ENCODE data around the gene B3GNT2. TPM values are rescaled to one million over a fixed set of nuclear protein-coding genes. Genes with fewer than 3 reads are reported as not detected.

The B3GNT2 gene
- total and polyA plus RNA-seq, 7 donors: 12.3 to 25.8 (median 19.3) TPM

- Histone ChIP-seq H3K9me3 (no peaks in the 10 kb centered on the region), H3K27ac (no peak overlapping the region), H3K4me3 (no peak overlapping the region), H3K27me3 (no peaks in the 10 kb centered on the region), H3K4me1 (peaks cover 0 to 67% (median 45%) of the 10 kb centered on the region in 4 donors), H3K36me3 (no peaks in the 10 kb centered on the region)
- intact Hi-C loops (cut with DNase I): no loop called here
- TF ChIP-seq POLR2AphosphoS5 (IDR thresholded peaks at IDR 0.05) (no peak), CTCF (IDR thresholded peaks at IDR 0.05) (no peak), POLR2A (IDR thresholded peaks at IDR 0.05) (no peak), EP300 (IDR thresholded peaks at IDR 0.05) (no peak)
- 95% methylated on average over 5 of the region's 5 CpGs for WGBS, 2 donors
- no peak for DNase-seq
These were observed 10.1 kb downstream of the B3GNT2 start for GRCh38 chr2:62206024-62206423.

DNA sequence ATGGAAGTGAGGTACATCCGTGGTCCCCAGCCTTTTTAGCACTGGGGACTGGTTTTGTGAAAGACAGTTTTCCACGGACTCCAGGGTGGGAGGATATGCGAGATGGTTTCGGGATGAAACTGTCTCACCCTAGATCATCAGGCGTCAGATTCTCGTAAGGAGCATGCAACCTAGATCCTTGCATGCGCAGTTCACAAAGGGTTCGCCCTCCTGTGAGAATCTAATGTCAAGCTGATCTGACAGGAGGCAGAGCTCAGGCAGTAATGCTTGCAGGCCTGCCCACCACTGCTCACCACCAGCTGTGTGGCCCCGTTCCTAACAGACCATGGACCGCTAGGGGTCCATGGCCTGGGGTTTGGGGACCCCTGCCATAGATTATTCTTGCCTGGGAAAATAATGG, 11.6 kb downstream of the B3GNT2 start:
- H3K9me3 ChIP-seq: no peaks in the 10 kb centered on the region
- no peak overlapping the region for H3K4me3 ChIP-seq
- TF ChIP-seq POLR2AphosphoS5 (IDR thresholded peaks at IDR 0.05) (no peak), CTCF (IDR thresholded peaks at IDR 0.05) (no peak), POLR2A (IDR thresholded peaks at IDR 0.05) (no peak), EP300 (IDR thresholded peaks at IDR 0.05) (no peak)
- intact Hi-C loops (cut with DNase I): no loop called here
- H3K27ac ChIP-seq: peak overlapping the region in 1 of 4 donors; percentile 54
- no peak for DNase-seq
- WGBS, 2 donors: 93 to 95% methylated on average over 10 of the region's 10 CpGs
- no peaks in the 10 kb centered on the region for H3K36me3 ChIP-seq
- no peaks in the 10 kb centered on the region for H3K27me3 ChIP-seq
- H3K4me1 ChIP-seq: peaks cover 0 to 52% (median 33%) of the 10 kb centered on the region in 4 donors

- TF ChIP-seq CTCF (IDR thresholded peaks at IDR 0.05) (no peak), EP300 (IDR thresholded peaks at IDR 0.05) (no peak), POLR2AphosphoS5 (IDR thresholded peaks at IDR 0.05) (peak in 2 of 4 donors; percentile 42 to 53), POLR2A (IDR thresholded peaks at IDR 0.05) (no peak)
- H3K36me3 ChIP-seq: no peaks in the 10 kb centered on the region
- peak overlapping the region in 3 of 4 donors; percentile 32 to 54 (median 37) for H3K27ac ChIP-seq
- no peaks in the 10 kb centered on the region for H3K27me3 ChIP-seq
- intact Hi-C loops (cut with DNase I): no loop called here
- DNase-seq: no peak
- no peak overlapping the region for H3K4me3 ChIP-seq
- no peaks in the 10 kb centered on the region for H3K9me3 ChIP-seq
- peaks cover 0 to 46% (median 29%) of the 10 kb centered on the region in 4 donors for H3K4me1 ChIP-seq
- 80 to 89% methylated on average over 4 of the region's 4 CpGs for WGBS, 2 donors
These were observed 12.3 kb downstream of the B3GNT2 start for GRCh38 chr2:62208074-62208757.

GRCh38 chr2:62208758-62209114, 12.8 kb downstream of the B3GNT2 start:
- Histone ChIP-seq H3K9me3 (no peaks in the 10 kb centered on the region), H3K4me3 (no peak overlapping the region), H3K4me1 (peaks cover 0 to 46% (median 26%) of the 10 kb centered on the region in 4 donors), H3K36me3 (no peaks in the 10 kb centered on the region), H3K27ac (peak overlapping the region in 2 of 4 donors; percentile 32 to 54), H3K27me3 (no peaks in the 10 kb centered on the region)
- TF ChIP-seq POLR2AphosphoS5 (IDR thresholded peaks at IDR 0.05) (no peak), CTCF (IDR thresholded peaks at IDR 0.05) (no peak), EP300 (IDR thresholded peaks at IDR 0.05) (no peak), POLR2A (IDR thresholded peaks at IDR 0.05) (no peak)
- intact Hi-C loops (cut with DNase I): no loop called here
- no peak for DNase-seq
- 77 to 86% methylated on average over 5 of the region's 5 CpGs for WGBS, 2 donors
